PC-9 (cell line): Measurements from ENCODE around the gene SPART. TPM values are rescaled to one million over a fixed set of nuclear protein-coding genes. Genes with fewer than 3 reads are reported as not detected.

Experiments used
- BruUV-seq: library from RNA; stranded (reverse); fragments of 400-500 nt; replicated peaks from 2 replicates; lab custom pipeline; 2021; lab: Mats Ljungman, UMichigan
- CTCF ChIA-PET: fragments of 300-600 bp; sonication (Branson Sonifier 250); formaldehyde crosslinking; loops from one replicate; lab custom pipeline; 2022; ENCODE audit warnings: antibody characterized with exemption; lab: Charles Lee
- POLR2A ChIA-PET: fragments of 300-600 bp; sonication (Branson Sonifier 250); formaldehyde crosslinking; loops from one replicate; lab custom pipeline; 2022; ENCODE audit warnings: antibody characterized with exemption; ENCODE audit not compliant: unreplicated experiment; lab: Charles Lee
- DNase-seq, 2 experiments: peaks; one replicate each; pipeline versions ENCODE4 v3.0.0 to v3.0.0-alpha.2; 2015 to 2022; ENCODE audit warnings: mixed read lengths in 1 of 2
- H2AFZ ChIP-seq: fragments of 200-600 bp; sonication (generic); 2 replicates; pipeline ENCODE4 v1.8.1; 2017; ENCODE audit warnings: antibody characterized with exemption
- H3F3A ChIP-seq: fragments of 200-600 bp; sonication (generic); 2 replicates; pipeline ENCODE4 v1.8.1; 2017; ENCODE audit warnings: antibody characterized with exemption, mild to moderate bottlenecking, low read depth; ENCODE audit not compliant: insufficient read depth
- H3K27ac ChIP-seq: fragments of 200-600 bp; sonication (generic); 2 replicates; pipeline ENCODE4 v1.6.1; 2016; ENCODE audit warnings: mixed run types
- H3K27me3 ChIP-seq: fragments of 200-600 bp; sonication (generic); 2 replicates; pipeline ENCODE4 v1.6.1; 2016; ENCODE audit warnings: low read depth, mixed run types; ENCODE audit not compliant: insufficient read depth
- H3K36me3 ChIP-seq: fragments of 200-600 bp; sonication (generic); 2 replicates; pipeline ENCODE4 v1.6.1; 2016; ENCODE audit warnings: low read depth, mixed run types
- H3K4me1 ChIP-seq: fragments of 200-600 bp; sonication (generic); replicated peaks from 2 replicates; pipeline ENCODE4 v1.6.1; 2016; ENCODE audit warnings: mixed run types; ENCODE audit not compliant: insufficient read depth
- H3K4me2 ChIP-seq: fragments of 200-600 bp; sonication (generic); 2 replicates; pipeline ENCODE4 v1.6.1; 2017; ENCODE audit warnings: mixed run types
- H3K4me3 ChIP-seq: fragments of 200-600 bp; sonication (generic); 2 replicates; pipeline ENCODE4 v1.6.1; 2016; ENCODE audit warnings: mixed run types
- H3K79me2 ChIP-seq: fragments of 200-600 bp; sonication (generic); 2 replicates; pipeline ENCODE4 v1.6.1; 2017; ENCODE audit warnings: low read depth, mixed run types
- H3K9me2 ChIP-seq: fragments of 200-600 bp; sonication (generic); 2 replicates; pipeline ENCODE4 v1.8.1; 2017; ENCODE audit warnings: mild to moderate bottlenecking; ENCODE audit not compliant: insufficient read depth
- H3K9me3 ChIP-seq: fragments of 200-600 bp; sonication (generic); 2 replicates; pipeline ENCODE4 v1.8.1; 2016; ENCODE audit warnings: low read depth; ENCODE audit not compliant: insufficient read depth
- H4K20me1 ChIP-seq: fragments of 200-600 bp; sonication (generic); 2 replicates; pipeline ENCODE4 v1.8.1; 2017; ENCODE audit not compliant: insufficient read depth
- EZH2 ChIP-seq: fragments of 200-600 bp; sonication (generic); IDR thresholded peaks from 2 replicates; pipeline ENCODE4 v1.8.0; 2017; ENCODE audit warnings: antibody characterized with exemption, low read depth
- intact Hi-C: fragments of 100-400 bp; cut with micrococcal nuclease; formaldehyde crosslinking; loops from one replicate; pipeline ENCODE4 v1.10.0; 2022; ENCODE audit not compliant: unreplicated experiment
- total RNA-seq: library from RNA; stranded (reverse); gene quantifications from 2 replicates; pipeline ENCODE4 v1.2.3, GENCODE V29; 2021
- TF ChIP-seq, protein P1 (sequence below): fragments of 200-600 bp; sonication (generic); conservative IDR thresholded peaks from 2 replicates; pipeline ENCODE4 v1.6.1; 2017; ENCODE audit warnings: mixed run types, antibody characterized with exemption, mild to moderate bottlenecking, moderate library complexity

The SPART gene
- total RNA-seq, 1 experiment from 2014 or later = 51.4 TPM

DNA sequence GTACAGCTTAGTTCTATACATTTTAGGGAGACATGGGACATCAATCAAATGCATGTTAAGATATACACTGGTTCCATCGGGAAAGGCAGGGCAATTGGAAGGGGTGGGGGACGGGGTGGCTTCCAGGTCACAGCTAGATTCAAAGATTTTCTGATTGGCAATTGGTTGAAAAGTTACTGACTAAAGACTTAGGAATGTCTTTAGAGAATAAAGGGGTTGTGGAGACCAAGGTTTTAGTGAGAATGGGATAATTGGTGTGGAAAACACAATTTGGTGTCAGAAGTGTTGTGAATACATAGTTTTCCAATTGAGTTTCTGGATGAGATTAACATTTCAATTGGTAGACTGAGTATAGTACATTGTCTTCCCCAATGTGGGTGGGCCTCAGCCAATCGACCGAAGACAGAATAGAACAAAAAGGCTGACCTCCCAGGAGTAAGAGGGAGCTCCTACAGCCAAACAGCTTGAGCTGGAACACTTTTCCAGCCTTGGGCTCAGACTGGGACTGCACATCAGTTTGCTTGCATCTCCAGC is 47.6 kb downstream of the SPART start:
- Histone ChIP-seq H3K9me2 (no peaks in the 10 kb centered on the region), H3K4me3 (peak overlapping the region; percentile 61), H3K27ac (peak overlapping the region; percentile 82), H3K9me3 (no peaks in the 10 kb centered on the region), H3K79me2 (peaks cover 4% of the 10 kb centered on the region; the same call in 1 of the 2 replicates), H3K4me2 (peak overlapping the region; percentile 83), H2AFZ (peak overlapping the region; percentile 88), H3K4me1 (peaks cover 34% of the 10 kb centered on the region), H3K27me3 (no peaks in the 10 kb centered on the region), H3K36me3 (no peaks in the 10 kb centered on the region), H3F3A (peaks cover 27% of the 10 kb centered on the region), H4K20me1 (no peaks in the 10 kb centered on the region)
- ChIA-PET POLR2A (no interaction called here), CTCF (no interaction called here)
- DNase-seq = peak in 1 of 2 experiments; percentile 38
- no TSS peak for BruUV-seq
- intact Hi-C loops = loop anchor here (5.0 kb wide), 1 partner anchor 49 kb away; the partner anchor contains the start of gene SPART
- TF ChIP-seq, protein P1, sequence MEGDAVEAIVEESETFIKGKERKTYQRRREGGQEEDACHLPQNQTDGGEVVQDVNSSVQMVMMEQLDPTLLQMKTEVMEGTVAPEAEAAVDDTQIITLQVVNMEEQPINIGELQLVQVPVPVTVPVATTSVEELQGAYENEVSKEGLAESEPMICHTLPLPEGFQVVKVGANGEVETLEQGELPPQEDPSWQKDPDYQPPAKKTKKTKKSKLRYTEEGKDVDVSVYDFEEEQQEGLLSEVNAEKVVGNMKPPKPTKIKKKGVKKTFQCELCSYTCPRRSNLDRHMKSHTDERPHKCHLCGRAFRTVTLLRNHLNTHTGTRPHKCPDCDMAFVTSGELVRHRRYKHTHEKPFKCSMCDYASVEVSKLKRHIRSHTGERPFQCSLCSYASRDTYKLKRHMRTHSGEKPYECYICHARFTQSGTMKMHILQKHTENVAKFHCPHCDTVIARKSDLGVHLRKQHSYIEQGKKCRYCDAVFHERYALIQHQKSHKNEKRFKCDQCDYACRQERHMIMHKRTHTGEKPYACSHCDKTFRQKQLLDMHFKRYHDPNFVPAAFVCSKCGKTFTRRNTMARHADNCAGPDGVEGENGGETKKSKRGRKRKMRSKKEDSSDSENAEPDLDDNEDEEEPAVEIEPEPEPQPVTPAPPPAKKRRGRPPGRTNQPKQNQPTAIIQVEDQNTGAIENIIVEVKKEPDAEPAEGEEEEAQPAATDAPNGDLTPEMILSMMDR = no peak
- TF ChIP-seq EZH2 = no peak

DNA sequence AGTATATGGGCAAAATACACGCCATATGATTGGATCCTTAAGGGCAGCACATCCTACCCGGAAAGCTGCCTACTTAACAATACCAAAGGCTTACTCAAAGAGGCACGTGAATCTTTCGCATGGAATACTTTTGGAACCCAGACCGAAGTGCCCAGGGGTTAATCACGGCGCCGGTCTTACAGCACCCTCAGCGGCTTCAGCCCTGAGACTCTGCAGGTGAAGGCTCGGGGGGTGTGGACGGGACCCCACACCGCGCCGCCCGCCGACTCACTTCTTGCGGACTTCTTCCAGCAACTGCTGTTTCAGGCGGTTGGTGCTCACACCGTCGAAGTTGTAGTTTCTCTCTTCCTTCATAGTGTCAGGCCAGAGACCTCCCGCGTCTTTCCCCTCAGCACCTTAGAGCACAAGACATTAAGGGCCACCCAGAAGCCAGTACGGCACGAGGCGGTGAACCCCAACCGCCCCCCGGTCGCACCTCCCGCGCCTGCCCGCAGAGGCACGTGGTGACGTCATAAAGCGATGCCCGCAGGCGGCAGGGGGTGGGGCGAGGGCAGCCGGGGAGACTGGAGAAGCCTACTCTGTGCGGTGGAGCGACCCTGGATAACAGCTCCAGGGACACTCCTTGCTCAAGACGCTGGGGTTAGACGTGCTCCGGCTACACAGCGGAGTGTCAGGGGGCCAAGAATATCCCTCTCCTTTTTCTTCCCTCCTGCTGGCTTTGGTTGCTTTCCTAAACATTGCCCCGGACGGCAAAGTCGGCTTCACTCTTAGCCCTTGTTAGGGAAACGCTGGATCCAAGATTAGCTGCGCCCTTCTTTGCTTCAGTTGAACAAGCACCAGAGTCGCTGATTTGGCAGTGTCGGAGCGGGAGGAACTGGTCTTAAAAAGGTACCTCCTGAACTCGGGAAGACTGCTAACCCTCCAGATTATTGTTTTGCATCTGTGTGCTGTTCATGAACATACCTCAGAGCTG is 48.5 kb downstream of the SPART start, which contains the start of gene CCDC169:
Gene CCDC169, minus strand, starts transcription at position 449 of the 973 bp plus-strand sequence. Its CDS starts 95 bp downstream, at position 354.
- TSS peak; percentile 43 for BruUV-seq
- no peaks in the 10 kb centered on the region for H3K9me3 ChIP-seq
- H3F3A ChIP-seq = peaks cover 27% of the 10 kb centered on the region
- H3K27ac ChIP-seq = peak within 1 kb of the TSS; percentile 82
- H3K9me2 ChIP-seq = no peaks in the 10 kb centered on the region
- no peaks in the 10 kb centered on the region for H4K20me1 ChIP-seq
- TF ChIP-seq EZH2 = no peak
- TF ChIP-seq, protein P1 = no peak
- DNase-seq = peak; percentile 64 to 83
- peaks cover 34% of the 10 kb centered on the region for H3K4me1 ChIP-seq
- POLR2A ChIA-PET = interaction anchor here (0.5 kb wide), 1 partner anchor 44 kb away, joined by 3 read pairs; no protein-coding TSS in a partner anchor
- H3K27me3 ChIP-seq = no peaks in the 10 kb centered on the region
- intact Hi-C loops = loop anchor here (5.0 kb wide), 1 partner anchor 50 kb away; the partner anchor contains the start of gene SPART
- peaks cover 4% of the 10 kb centered on the region; the same call in 1 of the 2 replicates for H3K79me2 ChIP-seq
- H2AFZ ChIP-seq = peak within 1 kb of the TSS; percentile 88
- H3K4me3 ChIP-seq = peak within 1 kb of the TSS; percentile 61
- H3K36me3 ChIP-seq = no peaks in the 10 kb centered on the region
- CTCF ChIA-PET = interaction anchor here (0.6 kb wide), 1 partner anchor 11 kb away, joined by 8 read pairs; no protein-coding TSS in a partner anchor
- peak within 1 kb of the TSS; percentile 83 for H3K4me2 ChIP-seq

DNA sequence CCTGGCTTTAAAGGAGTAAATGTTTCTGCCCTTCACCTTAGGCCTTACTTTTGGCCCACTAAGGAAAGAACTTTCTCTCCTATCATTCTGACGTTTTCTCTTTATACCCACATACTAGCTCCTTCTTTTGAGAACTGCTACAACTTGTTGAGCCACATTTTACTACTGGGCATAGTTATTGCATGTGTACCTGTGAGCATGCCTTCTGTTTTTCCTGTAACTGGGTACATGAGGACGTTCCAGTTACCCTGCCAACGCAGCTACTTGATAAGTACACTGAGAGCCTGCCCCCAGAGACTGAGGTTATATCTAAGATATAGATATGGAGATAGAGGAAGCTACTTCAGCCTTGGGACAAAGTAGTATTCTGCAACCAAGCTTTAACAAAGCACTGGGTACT is 52.1 kb downstream of the SPART start:
- Histone ChIP-seq H3K9me3 (peaks cover 19% of the 10 kb centered on the region), H3K4me3 (no peak overlapping the region), H3K27ac (no peak overlapping the region), H4K20me1 (no peaks in the 10 kb centered on the region), H3K79me2 (peaks cover 4% of the 10 kb centered on the region; the same call in 1 of the 2 replicates), H3K4me1 (peaks cover 19% of the 10 kb centered on the region), H3K27me3 (no peaks in the 10 kb centered on the region), H3K36me3 (peaks cover 5% of the 10 kb centered on the region; the same call in 1 of the 2 replicates), H2AFZ (no peak overlapping the region), H3K4me2 (no peak overlapping the region), H3K9me2 (no peaks in the 10 kb centered on the region), H3F3A (peaks cover 7% of the 10 kb centered on the region)
- intact Hi-C loops = no loop called here
- TF ChIP-seq, protein P1 = no peak
- TF ChIP-seq EZH2 = no peak
- DNase-seq = no peak
- ChIA-PET POLR2A (no interaction called here), CTCF (interaction anchor here (1.3 kb wide), 1 partner anchor 12 kb away, joined by 3 read pairs; no protein-coding TSS in a partner anchor)
- no TSS peak for BruUV-seq
